ENCODE results near the gene PKP4. TPM values are rescaled to one million over a fixed set of nuclear protein-coding genes. Genes with fewer than 3 reads are reported as not detected.

PKP4 gene
- total RNA-seq, 1 donor = 33.3 TPM

DNA sequence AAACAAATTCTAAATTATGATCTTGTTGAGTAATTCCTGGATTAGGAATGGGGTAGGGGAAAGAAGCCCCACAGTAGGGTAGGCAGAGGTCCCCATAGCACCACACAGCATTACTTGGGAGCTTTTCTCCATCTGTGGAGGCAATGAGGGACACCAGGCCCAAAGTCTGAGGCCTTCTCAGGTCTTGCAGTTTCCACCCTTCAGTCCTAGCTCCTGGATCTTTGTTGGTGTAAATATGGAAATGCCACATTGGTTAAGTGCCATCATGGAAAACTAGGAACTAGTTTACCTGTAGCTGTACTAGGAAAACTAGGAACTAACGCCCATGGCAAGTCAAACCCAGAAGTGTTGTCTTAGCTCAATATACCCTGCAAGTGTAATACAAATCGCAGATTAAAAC lies 225.1 kb downstream of the PKP4 start:
- H3K4me3 ChIP-seq (ENCODE audit: low read depth, low read length) = no peak overlapping the region
- DNase-seq (ENCODE audit: low read depth) = no peak
- TF ChIP-seq, protein P1, sequence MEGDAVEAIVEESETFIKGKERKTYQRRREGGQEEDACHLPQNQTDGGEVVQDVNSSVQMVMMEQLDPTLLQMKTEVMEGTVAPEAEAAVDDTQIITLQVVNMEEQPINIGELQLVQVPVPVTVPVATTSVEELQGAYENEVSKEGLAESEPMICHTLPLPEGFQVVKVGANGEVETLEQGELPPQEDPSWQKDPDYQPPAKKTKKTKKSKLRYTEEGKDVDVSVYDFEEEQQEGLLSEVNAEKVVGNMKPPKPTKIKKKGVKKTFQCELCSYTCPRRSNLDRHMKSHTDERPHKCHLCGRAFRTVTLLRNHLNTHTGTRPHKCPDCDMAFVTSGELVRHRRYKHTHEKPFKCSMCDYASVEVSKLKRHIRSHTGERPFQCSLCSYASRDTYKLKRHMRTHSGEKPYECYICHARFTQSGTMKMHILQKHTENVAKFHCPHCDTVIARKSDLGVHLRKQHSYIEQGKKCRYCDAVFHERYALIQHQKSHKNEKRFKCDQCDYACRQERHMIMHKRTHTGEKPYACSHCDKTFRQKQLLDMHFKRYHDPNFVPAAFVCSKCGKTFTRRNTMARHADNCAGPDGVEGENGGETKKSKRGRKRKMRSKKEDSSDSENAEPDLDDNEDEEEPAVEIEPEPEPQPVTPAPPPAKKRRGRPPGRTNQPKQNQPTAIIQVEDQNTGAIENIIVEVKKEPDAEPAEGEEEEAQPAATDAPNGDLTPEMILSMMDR (IDR thresholded peaks at IDR 0.05; ENCODE audit: insufficient read depth, low read length) = no peak

DNA sequence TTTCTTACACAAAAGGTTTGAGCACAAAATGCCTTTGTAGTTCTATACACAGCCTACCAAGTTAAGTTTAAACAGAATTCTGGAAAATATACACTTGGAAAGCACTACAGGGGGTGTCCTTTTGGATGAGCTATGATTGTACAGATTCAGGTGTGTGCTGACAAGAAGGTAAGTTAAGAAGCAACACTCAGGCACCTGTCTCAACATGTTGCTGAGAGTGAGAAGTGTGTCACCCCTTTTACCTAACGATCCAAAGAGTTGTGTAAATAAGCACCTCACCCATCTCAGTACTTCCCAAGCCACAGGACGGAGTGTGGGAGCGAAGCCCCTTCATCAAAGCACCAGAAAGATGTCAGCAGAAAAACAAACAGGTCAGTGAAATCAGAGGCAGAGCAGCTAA lies 228.9 kb downstream of the PKP4 start:
- TF ChIP-seq, protein P1 (IDR thresholded peaks at IDR 0.05; ENCODE audit: insufficient read depth, low read length) = no peak
- H3K4me3 ChIP-seq (ENCODE audit: low read depth, low read length) = no peak overlapping the region
- no peak for DNase-seq (ENCODE audit: low read depth)

DNA sequence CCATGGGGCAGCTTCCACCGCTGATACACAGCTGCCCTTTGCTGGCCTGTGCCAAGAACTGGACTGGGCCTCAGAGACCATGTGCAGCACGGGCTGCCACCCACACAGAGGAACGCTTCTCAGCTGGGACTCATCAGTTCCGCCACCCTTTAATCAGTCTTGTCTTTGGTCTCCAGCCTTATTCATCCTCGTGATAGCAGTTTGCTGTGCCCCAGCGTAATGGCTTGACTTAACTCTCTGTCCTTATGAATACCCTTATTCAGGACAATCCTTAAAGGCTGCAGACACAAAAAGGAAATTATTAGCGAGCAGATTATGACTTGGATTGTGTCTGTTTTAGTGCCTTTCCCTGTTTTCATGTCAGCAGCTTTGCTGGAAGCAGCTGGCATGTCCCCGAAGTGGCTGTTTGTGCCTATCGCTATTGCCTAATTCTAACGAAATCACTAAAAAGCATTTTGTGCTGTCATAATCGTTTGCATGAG lies 229.5 kb downstream of the PKP4 start:
- H3K4me3 ChIP-seq (ENCODE audit: low read depth, low read length) = no peak overlapping the region
- peak; percentile 12 for DNase-seq (ENCODE audit: low read depth)
- TF ChIP-seq, protein P1 (IDR thresholded peaks at IDR 0.05; ENCODE audit: insufficient read depth, low read length) = no peak

DNA sequence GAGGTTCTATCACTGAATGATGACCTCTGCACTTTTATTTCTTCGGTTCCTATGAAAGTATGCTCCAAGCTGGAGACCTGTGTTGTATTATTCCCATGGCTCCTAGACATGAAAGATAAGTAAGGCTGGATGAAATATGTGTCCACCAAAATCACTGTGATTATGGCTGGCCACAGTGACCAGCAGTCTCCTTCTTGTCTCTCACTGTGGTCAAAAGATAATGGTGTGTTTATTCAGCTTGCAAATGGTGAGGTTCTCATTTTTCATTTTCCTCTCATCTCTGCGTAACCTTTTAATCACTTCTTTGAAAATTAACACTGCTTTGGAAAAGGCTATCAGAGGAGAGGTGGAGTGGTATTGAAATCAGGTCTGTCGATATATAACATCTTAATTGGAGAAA lies 230.6 kb downstream of the PKP4 start:
- H3K4me3 ChIP-seq (ENCODE audit: low read depth, low read length) = no peak overlapping the region
- DNase-seq (ENCODE audit: low read depth) = no peak
- TF ChIP-seq, protein P1 (IDR thresholded peaks at IDR 0.05; ENCODE audit: insufficient read depth, low read length) = no peak

DNA sequence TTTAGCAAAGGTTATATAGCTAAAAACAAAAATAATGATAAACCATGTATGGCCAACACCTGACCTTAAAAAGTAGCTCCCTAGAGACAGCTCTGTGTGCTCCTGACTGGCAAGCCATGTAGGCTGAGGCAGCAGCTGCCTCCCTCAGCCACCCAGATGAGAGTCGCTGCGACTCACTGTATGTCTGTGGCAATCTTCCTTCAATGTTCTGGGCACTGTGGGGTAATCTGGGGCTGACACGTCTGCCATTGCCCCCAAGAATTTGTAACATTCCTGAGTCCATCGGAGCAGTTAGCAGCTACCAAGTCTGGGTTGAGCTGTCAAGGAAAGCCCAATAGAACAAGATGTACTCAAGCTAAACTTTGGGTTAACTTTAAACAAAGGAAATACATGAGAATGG lies 232.0 kb downstream of the PKP4 start:
- peak; percentile 12 for DNase-seq (ENCODE audit: low read depth)
- TF ChIP-seq, protein P1 (IDR thresholded peaks at IDR 0.05; ENCODE audit: insufficient read depth, low read length) = no peak
- H3K4me3 ChIP-seq (ENCODE audit: low read depth, low read length) = no peak overlapping the region

DNA sequence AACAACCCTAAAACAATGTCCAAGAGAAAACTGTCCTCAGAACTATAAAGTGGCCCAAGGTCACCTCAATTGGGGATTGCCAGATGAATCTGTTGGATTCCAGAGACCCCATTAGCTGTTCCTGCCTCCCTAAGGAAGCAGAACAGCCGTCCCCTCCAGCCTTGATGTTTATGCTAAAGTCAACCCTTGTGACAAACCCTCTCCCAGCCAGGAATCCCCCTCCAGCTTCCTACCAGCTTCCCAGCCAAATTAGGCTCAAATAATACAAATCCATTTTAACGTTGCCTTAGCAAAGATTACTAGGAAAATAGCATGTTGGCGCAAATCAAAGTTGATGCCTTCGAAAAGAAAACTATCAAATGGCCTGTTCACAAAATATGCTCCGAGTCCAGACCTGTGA lies 232.6 kb downstream of the PKP4 start:
- no peak for DNase-seq (ENCODE audit: low read depth)
- TF ChIP-seq, protein P1 (IDR thresholded peaks at IDR 0.05; ENCODE audit: insufficient read depth, low read length) = no peak
- no peak overlapping the region for H3K4me3 ChIP-seq (ENCODE audit: low read depth, low read length)

DNA sequence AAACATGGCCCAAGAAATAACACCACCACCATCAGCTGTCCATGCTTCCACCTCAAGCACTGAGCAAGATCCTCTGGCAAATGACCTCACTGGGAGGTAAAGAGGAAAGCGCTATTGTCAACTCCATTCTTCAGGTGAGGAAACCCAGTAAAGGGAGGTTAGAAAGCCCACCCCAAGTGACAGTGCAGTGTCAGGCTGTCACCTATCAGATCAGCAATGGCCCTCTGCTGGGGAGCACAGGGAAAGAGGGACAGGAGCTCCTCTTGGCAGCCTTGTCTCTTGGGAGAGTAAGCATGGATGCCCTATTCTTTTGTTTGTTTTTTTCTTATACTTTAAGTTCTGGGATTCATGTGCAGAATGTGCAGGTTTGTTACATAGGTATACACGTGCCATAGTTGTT lies 234.1 kb downstream of the PKP4 start:
- TF ChIP-seq, protein P1 (IDR thresholded peaks at IDR 0.05; ENCODE audit: insufficient read depth, low read length) = no peak
- DNase-seq (ENCODE audit: low read depth) = no peak
- no peak overlapping the region for H3K4me3 ChIP-seq (ENCODE audit: low read depth, low read length)

All from fibroblast of the aortic adventitia (primary cell).